Liver (tissue), 2 donors: ENCODE results near the gene HID1.

ENCODE experiments used
- GABPA ChIP-seq, 2 donors: IDR thresholded peaks in 1 of 2; conservative IDR thresholded peaks in 1 of 2; 2 replicates each; pipeline ENCODE4 v1.6.1; 2016; ENCODE audit warnings: antibody characterized with exemption in 2 of 2, mild to moderate bottlenecking in 1 of 2, moderate library complexity in 1 of 2
- TF ChIP-seq, protein P1 (sequence below): IDR thresholded peaks from 2 replicates; pipeline ENCODE4 v1.6.1; 2016; ENCODE audit warnings: antibody characterized with exemption
- donor health status: healthy.

DNA sequence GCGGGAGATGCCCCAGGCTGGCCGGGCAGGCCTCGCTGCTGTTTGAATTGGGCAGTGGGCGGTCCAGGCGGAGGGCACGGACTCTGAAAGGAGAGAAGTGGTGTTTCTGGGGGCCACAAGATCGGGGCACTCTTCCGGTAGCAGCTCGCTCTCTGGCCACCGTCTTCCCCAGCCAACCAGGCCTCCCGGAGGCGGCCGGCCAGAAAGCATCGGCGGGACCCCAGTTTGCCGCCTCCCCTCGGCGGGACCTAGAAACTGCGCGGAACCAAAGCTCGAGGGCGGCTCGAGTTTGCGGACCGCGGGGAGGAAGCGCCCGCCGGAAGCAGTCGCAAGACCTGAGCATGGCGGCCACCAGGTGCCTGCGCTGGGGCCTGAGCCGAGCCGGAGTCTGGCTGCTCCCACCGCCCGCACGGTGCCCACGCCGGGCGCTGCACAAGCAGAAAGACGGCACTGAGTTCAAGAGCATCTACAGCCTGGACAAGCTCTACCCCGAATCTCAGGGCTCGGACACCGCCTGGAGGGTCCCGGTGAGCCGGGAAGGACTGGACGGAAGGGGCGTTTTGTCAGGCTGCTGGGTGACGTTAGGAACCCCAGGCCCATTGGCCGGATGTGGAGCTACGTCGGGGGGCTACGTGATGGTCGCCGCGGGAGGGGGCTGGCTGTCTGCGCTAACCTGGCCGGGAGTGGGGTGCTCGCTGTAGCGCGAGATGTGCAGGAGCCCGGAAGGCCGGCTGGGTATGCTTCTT, 40.0 kb upstream of the HID1 start, which contains the start of gene MRPL58:
- TF ChIP-seq, protein P1, sequence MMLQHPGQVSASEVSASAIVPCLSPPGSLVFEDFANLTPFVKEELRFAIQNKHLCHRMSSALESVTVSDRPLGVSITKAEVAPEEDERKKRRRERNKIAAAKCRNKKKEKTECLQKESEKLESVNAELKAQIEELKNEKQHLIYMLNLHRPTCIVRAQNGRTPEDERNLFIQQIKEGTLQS = no peak
- TF ChIP-seq GABPA (IDR thresholded peaks at IDR 0.05 in 1 of 2, conservative IDR thresholded peaks at IDR 0.05 in 1 of 2) = peak; percentile 72 to 91
